GM12864 (cell line): ENCODE results near the gene HMHB1.

Experiments used
- DNase-seq: peaks from one replicate; pipeline ENCODE4 v3.0.0-alpha.2; 2011; ENCODE audit warnings: low read depth
- H3K4me3 ChIP-seq: 2 replicates; pipeline ENCODE4 v1.5.1; 2011; ENCODE audit warnings: mild to moderate bottlenecking, low read depth, low read length, control low read depth
- TF ChIP-seq, protein P1 (sequence below): IDR thresholded peaks from 2 replicates; pipeline ENCODE4 v1.5.1; 2011; ENCODE audit warnings: low read depth, mild to moderate bottlenecking, moderate library complexity, low read length, control low read depth, inconsistent platforms; ENCODE audit errors: missing control alignments

Gene HMHB1

DNA sequence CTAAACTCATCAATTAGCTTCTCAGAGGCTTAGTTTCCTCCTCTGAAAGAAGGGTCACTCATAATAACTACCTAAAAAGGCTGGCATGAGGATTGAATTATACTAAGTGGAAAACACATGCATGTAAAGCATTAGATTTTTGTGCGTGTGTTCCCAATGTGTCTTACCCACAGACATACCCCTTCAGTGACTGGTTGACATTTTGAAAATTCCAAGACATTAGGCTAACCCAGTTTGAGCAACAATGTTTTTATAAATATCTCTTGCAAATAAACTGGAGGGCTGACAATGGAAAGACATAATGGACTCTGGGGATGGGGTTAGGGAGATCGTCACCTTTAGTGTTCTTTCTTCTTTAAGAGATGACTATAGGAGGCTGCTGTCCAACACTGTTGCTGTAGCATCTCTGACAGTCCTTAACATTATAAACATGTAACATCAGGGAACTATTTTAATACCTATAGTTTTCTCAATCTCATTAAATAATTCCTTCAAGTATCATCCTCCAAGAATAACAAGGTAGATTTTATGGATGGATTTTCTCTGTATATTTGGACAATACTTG lies 24.3 kb downstream of the HMHB1 start:
- TF ChIP-seq, protein P1, sequence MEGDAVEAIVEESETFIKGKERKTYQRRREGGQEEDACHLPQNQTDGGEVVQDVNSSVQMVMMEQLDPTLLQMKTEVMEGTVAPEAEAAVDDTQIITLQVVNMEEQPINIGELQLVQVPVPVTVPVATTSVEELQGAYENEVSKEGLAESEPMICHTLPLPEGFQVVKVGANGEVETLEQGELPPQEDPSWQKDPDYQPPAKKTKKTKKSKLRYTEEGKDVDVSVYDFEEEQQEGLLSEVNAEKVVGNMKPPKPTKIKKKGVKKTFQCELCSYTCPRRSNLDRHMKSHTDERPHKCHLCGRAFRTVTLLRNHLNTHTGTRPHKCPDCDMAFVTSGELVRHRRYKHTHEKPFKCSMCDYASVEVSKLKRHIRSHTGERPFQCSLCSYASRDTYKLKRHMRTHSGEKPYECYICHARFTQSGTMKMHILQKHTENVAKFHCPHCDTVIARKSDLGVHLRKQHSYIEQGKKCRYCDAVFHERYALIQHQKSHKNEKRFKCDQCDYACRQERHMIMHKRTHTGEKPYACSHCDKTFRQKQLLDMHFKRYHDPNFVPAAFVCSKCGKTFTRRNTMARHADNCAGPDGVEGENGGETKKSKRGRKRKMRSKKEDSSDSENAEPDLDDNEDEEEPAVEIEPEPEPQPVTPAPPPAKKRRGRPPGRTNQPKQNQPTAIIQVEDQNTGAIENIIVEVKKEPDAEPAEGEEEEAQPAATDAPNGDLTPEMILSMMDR = no peak
- H3K4me3 ChIP-seq = no peak overlapping the region
- no peak for DNase-seq

DNA sequence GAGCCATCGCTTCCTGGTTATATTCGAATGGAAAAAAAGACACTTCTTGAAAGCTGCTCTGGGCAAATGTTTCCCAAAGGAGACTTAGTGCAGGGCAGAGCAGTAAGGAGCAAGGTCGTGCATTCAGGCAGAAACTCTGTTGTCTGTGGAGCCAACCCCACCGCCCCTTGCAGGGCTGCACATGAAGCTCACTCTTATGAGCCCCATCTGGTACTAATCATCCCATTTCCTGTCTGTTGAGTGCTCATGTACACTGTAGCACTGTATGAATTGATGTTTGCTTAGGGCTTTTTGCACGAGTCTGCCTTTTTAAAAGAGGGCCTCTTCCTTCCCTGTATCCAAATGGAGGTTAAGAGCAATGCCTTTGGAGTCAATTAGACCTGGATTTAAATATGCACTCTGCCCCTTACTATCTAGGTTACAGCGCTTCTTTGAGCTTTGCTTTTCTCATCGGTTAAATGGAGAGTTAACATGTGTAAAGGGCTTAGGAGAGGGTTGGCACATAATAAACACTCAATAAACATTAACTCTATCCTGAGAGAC lies 25.4 kb downstream of the HMHB1 start:
- no peak for DNase-seq
- no peak overlapping the region for H3K4me3 ChIP-seq
- TF ChIP-seq, protein P1 = no peak

DNA sequence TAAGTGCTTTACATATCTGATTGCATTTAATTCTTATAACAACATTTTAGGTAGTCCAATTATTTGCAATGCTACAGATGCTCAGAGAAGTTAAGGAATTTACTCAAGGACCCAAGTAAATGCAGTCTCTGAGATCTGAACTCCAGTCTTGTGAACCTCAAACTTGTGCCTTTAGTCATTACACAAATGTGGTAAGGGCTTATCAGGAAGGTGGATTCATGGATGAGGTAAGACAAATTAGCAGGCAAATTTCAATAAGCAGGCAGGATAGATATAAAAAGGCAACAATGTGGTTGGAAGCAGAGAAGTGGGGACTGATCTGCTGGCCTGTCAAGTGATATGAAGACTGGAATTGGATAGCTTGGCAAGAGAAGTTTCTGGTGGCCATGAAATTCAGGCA lies 29.5 kb downstream of the HMHB1 start:
- H3K4me3 ChIP-seq = no peak overlapping the region
- TF ChIP-seq, protein P1 = no peak
- DNase-seq = no peak

DNA sequence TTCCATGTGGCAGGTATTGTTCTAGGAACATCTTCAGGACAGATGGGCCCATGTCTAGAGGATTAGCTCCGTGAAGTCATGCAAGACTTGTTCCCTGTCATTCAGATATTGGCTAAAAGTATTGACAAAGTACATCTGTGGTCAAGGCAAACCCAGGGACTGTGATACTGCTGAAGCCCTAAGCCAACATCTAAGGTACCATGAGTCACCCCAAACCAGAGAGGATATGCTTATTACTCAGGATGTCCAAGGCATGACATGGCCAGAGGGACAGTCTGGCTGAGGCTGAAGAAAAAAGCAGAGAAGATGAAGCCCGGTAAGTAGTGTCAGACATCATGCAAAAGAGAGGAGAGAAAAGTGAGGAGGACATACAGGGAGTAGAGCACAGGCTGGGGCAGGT lies 31.0 kb downstream of the HMHB1 start:
- TF ChIP-seq, protein P1 = no peak
- DNase-seq = no peak
- H3K4me3 ChIP-seq = no peak overlapping the region

DNA sequence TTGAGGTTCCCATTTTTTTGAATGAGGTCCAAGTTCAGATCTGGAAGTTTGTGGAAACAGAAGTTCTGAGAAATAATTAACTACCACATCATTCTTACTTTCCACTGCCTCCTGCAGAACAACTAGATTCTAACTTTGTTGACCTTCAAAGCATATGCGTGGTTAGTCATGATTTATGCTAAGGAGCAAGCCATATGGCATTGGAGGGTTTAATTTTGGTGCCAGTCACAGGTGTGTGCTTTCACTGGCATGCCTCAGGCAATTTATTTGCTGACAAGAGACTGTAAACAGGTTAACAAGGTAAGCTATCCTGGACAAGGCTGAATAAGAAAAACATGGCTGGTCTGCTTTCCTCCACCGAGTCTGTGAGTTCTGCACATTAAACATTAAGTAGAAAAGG lies 31.5 kb downstream of the HMHB1 start:
- no peak overlapping the region for H3K4me3 ChIP-seq
- DNase-seq = no peak

DNA sequence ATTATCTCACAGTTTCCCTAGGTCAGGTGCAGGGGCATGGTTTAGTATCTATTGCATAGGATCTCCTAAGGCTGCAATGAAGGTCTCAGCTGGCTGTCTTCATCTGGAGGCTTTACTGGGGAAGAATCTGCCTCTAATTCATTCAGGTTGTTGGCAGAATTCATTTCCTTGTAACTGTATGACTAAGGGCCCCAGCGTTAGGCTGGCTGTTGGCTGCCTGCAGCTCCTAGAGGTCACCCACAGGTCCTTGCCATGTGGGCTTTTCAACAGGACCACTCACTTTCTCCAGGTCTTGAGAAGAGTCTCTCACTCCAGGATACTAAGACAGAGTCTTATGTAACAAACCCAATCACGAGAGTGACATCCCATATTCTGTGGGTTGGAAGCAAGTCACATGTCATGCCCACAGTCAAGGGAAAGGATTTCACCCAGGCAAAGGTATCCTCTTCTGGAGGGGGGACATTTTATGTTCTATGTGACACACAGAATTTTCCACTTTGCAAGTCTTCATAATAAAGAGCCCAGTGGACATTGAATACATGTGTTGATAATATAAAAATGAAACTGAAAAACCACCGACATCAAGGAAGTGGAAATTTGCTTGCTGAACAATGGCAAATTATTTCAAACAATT lies 38.2 kb downstream of the HMHB1 start:
- TF ChIP-seq, protein P1 = no peak
- no peak for DNase-seq

More for the DNA sequence above, 31.5 kb downstream of the HMHB1 start:
- TF ChIP-seq, protein P1 = no peak

DNA sequence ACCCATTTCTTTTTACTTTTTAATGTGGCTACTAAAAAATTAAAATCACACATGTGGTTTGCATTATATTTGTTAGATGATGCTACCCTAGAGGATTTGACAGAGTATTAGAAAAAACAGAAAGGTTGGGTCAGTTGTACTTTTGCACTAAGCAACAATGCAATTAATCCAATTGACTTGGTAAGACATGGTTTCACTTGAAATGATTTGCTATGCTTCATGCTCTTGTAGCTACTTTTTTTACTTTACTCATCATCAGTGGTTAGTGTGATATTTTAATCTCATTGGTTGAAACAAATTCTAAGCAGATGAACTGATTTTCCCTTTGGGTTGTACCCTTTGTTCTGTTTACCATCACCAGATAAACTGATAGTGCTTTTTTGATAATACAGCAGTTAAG lies 39.4 kb downstream of the HMHB1 start:
- TF ChIP-seq, protein P1 = no peak
- no peak for DNase-seq
- H3K4me3 ChIP-seq = no peak overlapping the region

More for the DNA sequence above, 38.2 kb downstream of the HMHB1 start:
- H3K4me3 ChIP-seq = no peak overlapping the region; the same call in 1 of the 2 replicates
